ENCODE results near the gene ULK4.
"Not testable (repeated sequence)": the region's sequence is repeated elsewhere in the genome, so short reads cannot be mapped to it uniquely, and the experiment has no call there.

ULK4 gene

GRCh38 chr3:41490360-41490759 is 471.5 kb downstream of the ULK4 start:
- no peak for DNase-seq (ENCODE audit: low read depth)

GRCh38 chr3:41489231-41489630 is 472.7 kb downstream of the ULK4 start:
- no peak for DNase-seq (ENCODE audit: low read depth)

- DNase-seq (ENCODE audit: low read depth): no peak
Observed at GRCh38 chr3:41488501-41488900, 473.4 kb downstream of the ULK4 start.

GRCh38 chr3:41485484-41485883 is 476.4 kb downstream of the ULK4 start:
- no peak for DNase-seq (ENCODE audit: low read depth)

GRCh38 chr3:41482134-41482533 is 479.8 kb downstream of the ULK4 start:
- DNase-seq (ENCODE audit: low read depth): no peak

- DNase-seq (ENCODE audit: low read depth): no peak
Observed at GRCh38 chr3:41478278-41478677, 483.6 kb downstream of the ULK4 start.

GRCh38 chr3:41477399-41478014 is 484.4 kb downstream of the ULK4 start:
- DNase-seq (ENCODE audit: low read depth): no peak

GRCh38 chr3:41469083-41469482 is 492.8 kb downstream of the ULK4 start:
- DNase-seq (ENCODE audit: low read depth): no peak

- DNase-seq (ENCODE audit: low read depth): no peak
Observed at GRCh38 chr3:41467481-41467880, 494.4 kb downstream of the ULK4 start.

GRCh38 chr3:41464858-41465257 is 497.0 kb downstream of the ULK4 start:
- DNase-seq (ENCODE audit: low read depth): no peak

GRCh38 chr3:41464401-41464800 is 497.5 kb downstream of the ULK4 start:
- no peak for DNase-seq (ENCODE audit: low read depth)

- DNase-seq (ENCODE audit: low read depth): no peak
Observed at GRCh38 chr3:41462103-41462691, 499.7 kb downstream of the ULK4 start.

- DNase-seq (ENCODE audit: low read depth): no peak
Observed at GRCh38 chr3:41460736-41461135, 501.2 kb downstream of the ULK4 start.

GRCh38 chr3:41457176-41457575 is 504.7 kb downstream of the ULK4 start:
- no peak for DNase-seq (ENCODE audit: low read depth)

- no peak for DNase-seq (ENCODE audit: low read depth)
Observed at GRCh38 chr3:41456162-41456561, 505.7 kb downstream of the ULK4 start.

GRCh38 chr3:41453618-41454017 is 508.3 kb downstream of the ULK4 start:
- not testable (repeated sequence) for DNase-seq (ENCODE audit: low read depth)

GRCh38 chr3:41450416-41451231 is 511.3 kb downstream of the ULK4 start:
- DNase-seq (ENCODE audit: low read depth): no peak

- DNase-seq (ENCODE audit: low read depth): no peak
Observed at GRCh38 chr3:41448396-41448795, 513.5 kb downstream of the ULK4 start.

- DNase-seq (ENCODE audit: low read depth): no peak
Observed at GRCh38 chr3:41447701-41448100, 514.2 kb downstream of the ULK4 start.

GRCh38 chr3:41446316-41446715 is 515.6 kb downstream of the ULK4 start:
- not testable (repeated sequence) for DNase-seq (ENCODE audit: low read depth)

- DNase-seq (ENCODE audit: low read depth): no peak
Observed at GRCh38 chr3:41441568-41441967, 520.3 kb downstream of the ULK4 start.

- DNase-seq (ENCODE audit: low read depth): no peak
Observed at GRCh38 chr3:41441139-41441538, 520.8 kb downstream of the ULK4 start.

GRCh38 chr3:41436983-41437382 is 524.9 kb downstream of the ULK4 start:
- DNase-seq (ENCODE audit: low read depth): no peak

Measured in stimulated activated CD8-positive, alpha-beta memory T cell treated with anti-CD3 and anti-CD28 coated beads, Interleukin-4, amount 100 ng/mL, for 24 hours (primary cell).